ENCODE data around the gene KCNJ16.

DNA sequence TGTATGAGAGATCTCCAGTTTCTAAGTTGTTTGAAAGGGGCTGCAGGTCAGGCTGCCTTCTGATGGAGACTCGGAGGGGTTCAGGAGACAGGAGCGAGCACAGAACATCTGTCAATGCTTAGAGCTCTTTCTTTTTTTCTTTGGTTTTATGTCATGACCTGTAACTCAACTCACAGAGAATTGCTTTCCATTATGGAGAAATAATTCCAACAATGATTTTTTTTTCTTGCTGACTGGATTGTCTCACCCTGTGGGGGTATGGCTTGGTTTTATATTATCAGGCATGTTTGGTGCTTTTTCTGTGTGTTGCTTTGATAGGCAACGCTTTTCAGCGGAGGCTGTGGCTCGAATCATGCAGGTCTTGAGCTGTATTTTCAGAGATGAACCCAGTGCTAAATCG, 83.6 kb downstream of the KCNJ16 start:
- TF ChIP-seq, protein P1, sequence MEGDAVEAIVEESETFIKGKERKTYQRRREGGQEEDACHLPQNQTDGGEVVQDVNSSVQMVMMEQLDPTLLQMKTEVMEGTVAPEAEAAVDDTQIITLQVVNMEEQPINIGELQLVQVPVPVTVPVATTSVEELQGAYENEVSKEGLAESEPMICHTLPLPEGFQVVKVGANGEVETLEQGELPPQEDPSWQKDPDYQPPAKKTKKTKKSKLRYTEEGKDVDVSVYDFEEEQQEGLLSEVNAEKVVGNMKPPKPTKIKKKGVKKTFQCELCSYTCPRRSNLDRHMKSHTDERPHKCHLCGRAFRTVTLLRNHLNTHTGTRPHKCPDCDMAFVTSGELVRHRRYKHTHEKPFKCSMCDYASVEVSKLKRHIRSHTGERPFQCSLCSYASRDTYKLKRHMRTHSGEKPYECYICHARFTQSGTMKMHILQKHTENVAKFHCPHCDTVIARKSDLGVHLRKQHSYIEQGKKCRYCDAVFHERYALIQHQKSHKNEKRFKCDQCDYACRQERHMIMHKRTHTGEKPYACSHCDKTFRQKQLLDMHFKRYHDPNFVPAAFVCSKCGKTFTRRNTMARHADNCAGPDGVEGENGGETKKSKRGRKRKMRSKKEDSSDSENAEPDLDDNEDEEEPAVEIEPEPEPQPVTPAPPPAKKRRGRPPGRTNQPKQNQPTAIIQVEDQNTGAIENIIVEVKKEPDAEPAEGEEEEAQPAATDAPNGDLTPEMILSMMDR (IDR thresholded peaks at IDR 0.05; ENCODE audit: low read depth, low read length) = no peak
- TF ChIP-seq EZH2phosphoT487 (IDR thresholded peaks at IDR 0.05; ENCODE audit: low read depth) = no peak

All from OCI-LY3 (cell line).